ENCODE measurements around the gene TYW5.

The TYW5 gene

GRCh38 chr2:199962203-199962602 is 6.9 kb upstream of the TYW5 start:
- 100% methylated on average over 2 of the region's 2 CpGs for WGBS (ENCODE audit: insufficient coverage)

DNA sequence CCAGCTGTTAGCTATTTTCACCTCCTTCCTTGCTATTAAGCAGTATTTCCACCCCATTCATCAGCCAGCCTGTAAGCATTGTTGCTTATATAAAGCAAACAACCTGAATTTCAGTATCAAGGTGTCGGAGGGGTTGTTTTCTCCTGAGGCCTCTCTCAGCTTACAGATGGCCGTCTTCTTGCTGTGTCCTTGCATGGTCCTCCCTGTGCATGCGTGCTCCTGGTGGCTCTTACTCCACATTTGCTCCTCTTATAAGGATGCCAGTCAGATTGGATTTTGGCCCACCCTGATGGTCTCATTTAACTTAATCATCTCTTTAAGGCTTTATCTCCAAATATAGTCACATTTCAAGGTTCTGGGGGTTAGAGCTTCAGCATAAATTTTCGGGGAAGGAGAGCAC is 2.7 kb upstream of the TYW5 start:
- CTCF ChIA-PET, result interaction anchor here (1.1 to 1.7 kb wide), 2 partner anchors 12 to 17 kb away, joined by 3 to 5 read pairs; no protein-coding TSS in a partner anchor
- Histone ChIP-seq H3K9me3 (ENCODE audit: control extremely low read depth in 1 of 5, control insufficient read depth in 4 of 5, insufficient read depth in 2 of 5, low read depth in 1 of 5, low read length in 4 of 5) (no peaks in the 10 kb centered on the region), H3K4me3 (ENCODE audit: control insufficient read depth in 1 of 7, extremely low read depth in 1 of 7, insufficient read depth in 4 of 7, low read depth in 2 of 7, low read length in 6 of 7) (no peak overlapping the region), H3K4me1 (ENCODE audit: control extremely low read depth in 1 of 4, control insufficient read depth in 4 of 4, insufficient read depth in 4 of 4, low read length in 3 of 4) (peaks cover 4 to 23% (median 15%) of the 10 kb centered on the region in 4 experiments), H3K36me3 (ENCODE audit: control insufficient read depth in 4 of 4, insufficient read depth in 4 of 4, low read length in 3 of 4) (peaks cover 9 to 48% (median 27%) of the 10 kb centered on the region in 4 experiments), H3K27ac (ENCODE audit: insufficient read depth in 1 of 2, low read depth in 1 of 2, low read length in 2 of 2, poor library complexity in 1 of 2, severe bottlenecking in 2 of 2) (no peak overlapping the region), H3K27me3 (replicated peaks in 2 of 5; ENCODE audit: control insufficient read depth in 4 of 5, insufficient read depth in 5 of 5, low read length in 4 of 5) (no peaks in the 10 kb centered on the region)
- 98% methylated on average over 4 of the region's 4 CpGs for WGBS (ENCODE audit: insufficient coverage)
- POLR2A ChIA-PET, result no interaction called here
- DNase-seq, result no peak

More at GRCh38 chr2:199962203-199962602, 6.9 kb upstream of the TYW5 start:
- CTCF ChIA-PET, result no interaction called here
- no peak overlapping the region for H3K27ac ChIP-seq (ENCODE audit: insufficient read depth in 1 of 2, low read depth in 1 of 2, low read length in 2 of 2, poor library complexity in 1 of 2, severe bottlenecking in 2 of 2)
- no peaks in the 10 kb centered on the region for H3K9me3 ChIP-seq (ENCODE audit: control extremely low read depth in 1 of 5, control insufficient read depth in 4 of 5, insufficient read depth in 2 of 5, low read depth in 1 of 5, low read length in 4 of 5)
- no peaks in the 10 kb centered on the region for H3K27me3 ChIP-seq (replicated peaks in 2 of 5; ENCODE audit: control insufficient read depth in 4 of 5, insufficient read depth in 5 of 5, low read length in 4 of 5)
- POLR2A ChIA-PET, result no interaction called here
- no peaks in the 10 kb centered on the region for H3K4me1 ChIP-seq (ENCODE audit: control extremely low read depth in 1 of 4, control insufficient read depth in 4 of 4, insufficient read depth in 4 of 4, low read length in 3 of 4)
- no peak for DNase-seq
- H3K36me3 ChIP-seq (ENCODE audit: control insufficient read depth in 4 of 4, insufficient read depth in 4 of 4, low read length in 3 of 4), result peaks cover 17 to 76% (median 42%) of the 10 kb centered on the region in 4 experiments
- no peak overlapping the region for H3K4me3 ChIP-seq (ENCODE audit: control insufficient read depth in 1 of 7, extremely low read depth in 1 of 7, insufficient read depth in 4 of 7, low read depth in 2 of 7, low read length in 6 of 7)

DNA sequence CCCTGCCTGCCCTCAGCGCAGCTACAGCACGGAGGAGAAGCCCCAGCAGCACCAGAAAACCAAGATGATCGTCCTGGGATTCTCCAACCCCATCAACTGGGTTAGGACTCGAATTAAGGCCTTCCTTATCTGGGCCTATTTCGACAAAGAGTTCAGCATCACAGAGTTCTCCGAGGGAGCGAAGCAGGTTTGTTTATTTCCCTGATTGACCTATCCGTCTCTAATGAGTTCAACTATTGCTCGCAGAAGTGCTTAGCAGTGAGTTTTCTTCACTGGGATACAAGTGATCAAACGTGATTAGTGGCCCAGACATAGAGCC is 730 bp upstream of the TYW5 start:
- ChIA-PET POLR2A (no interaction called here), CTCF (interaction anchor here (0.8 kb wide), 1 partner anchor 18 kb away, joined by 3 read pairs; no protein-coding TSS in a partner anchor)
- WGBS (ENCODE audit: insufficient coverage), result 3% methylated on average over 9 of the region's 10 CpGs
- H3K9me3 ChIP-seq (ENCODE audit: control extremely low read depth in 1 of 5, control insufficient read depth in 4 of 5, insufficient read depth in 2 of 5, low read depth in 1 of 5, low read length in 4 of 5), result no peaks in the 10 kb centered on the region
- no peaks in the 10 kb centered on the region for H3K27me3 ChIP-seq (replicated peaks in 2 of 5; ENCODE audit: control insufficient read depth in 4 of 5, insufficient read depth in 5 of 5, low read length in 4 of 5)
- H3K27ac ChIP-seq (ENCODE audit: insufficient read depth in 1 of 2, low read depth in 1 of 2, low read length in 2 of 2, poor library complexity in 1 of 2, severe bottlenecking in 2 of 2), result peak overlapping the region; percentile 86 to 94
- peaks cover 4 to 23% (median 15%) of the 10 kb centered on the region in 4 experiments for H3K4me1 ChIP-seq (ENCODE audit: control extremely low read depth in 1 of 4, control insufficient read depth in 4 of 4, insufficient read depth in 4 of 4, low read length in 3 of 4)
- H3K4me3 ChIP-seq (ENCODE audit: control insufficient read depth in 1 of 7, extremely low read depth in 1 of 7, insufficient read depth in 4 of 7, low read depth in 2 of 7, low read length in 6 of 7), result peak overlapping the region; percentile 78 to 100 (median 91)
- H3K36me3 ChIP-seq (ENCODE audit: control insufficient read depth in 4 of 4, insufficient read depth in 4 of 4, low read length in 3 of 4), result peaks cover under 1 to 32% (median 15%) of the 10 kb centered on the region in 4 experiments
- no peak for DNase-seq

GRCh38 chr2:199955007-199955338 is 318 bp downstream of the TYW5 start:
- DNase-seq, result peak in 1 of 3 donors; percentile 67
- Histone ChIP-seq H3K27ac (ENCODE audit: insufficient read depth in 1 of 2, low read depth in 1 of 2, low read length in 2 of 2, poor library complexity in 1 of 2, severe bottlenecking in 2 of 2) (peak overlapping the region; percentile 86 to 94), H3K4me1 (ENCODE audit: control extremely low read depth in 1 of 4, control insufficient read depth in 4 of 4, insufficient read depth in 4 of 4, low read length in 3 of 4) (peaks cover 4 to 23% (median 15%) of the 10 kb centered on the region in 4 experiments), H3K36me3 (ENCODE audit: control insufficient read depth in 4 of 4, insufficient read depth in 4 of 4, low read length in 3 of 4) (peaks cover 2 to 31% (median 14%) of the 10 kb centered on the region in 4 experiments), H3K27me3 (replicated peaks in 2 of 5; ENCODE audit: control insufficient read depth in 4 of 5, insufficient read depth in 5 of 5, low read length in 4 of 5) (no peaks in the 10 kb centered on the region), H3K4me3 (ENCODE audit: control insufficient read depth in 1 of 7, extremely low read depth in 1 of 7, insufficient read depth in 4 of 7, low read depth in 2 of 7, low read length in 6 of 7) (peak overlapping the region; percentile 78 to 100 (median 91)), H3K9me3 (ENCODE audit: control extremely low read depth in 1 of 5, control insufficient read depth in 4 of 5, insufficient read depth in 2 of 5, low read depth in 1 of 5, low read length in 4 of 5) (no peaks in the 10 kb centered on the region)
- ChIA-PET POLR2A (interaction anchor here (0.8 kb wide), 1 partner anchor 24 kb away, joined by 3 read pairs; no protein-coding TSS in a partner anchor), CTCF (no interaction called here)
- WGBS (ENCODE audit: insufficient coverage), result 1% methylated on average over 13 of the region's 13 CpGs

DNA sequence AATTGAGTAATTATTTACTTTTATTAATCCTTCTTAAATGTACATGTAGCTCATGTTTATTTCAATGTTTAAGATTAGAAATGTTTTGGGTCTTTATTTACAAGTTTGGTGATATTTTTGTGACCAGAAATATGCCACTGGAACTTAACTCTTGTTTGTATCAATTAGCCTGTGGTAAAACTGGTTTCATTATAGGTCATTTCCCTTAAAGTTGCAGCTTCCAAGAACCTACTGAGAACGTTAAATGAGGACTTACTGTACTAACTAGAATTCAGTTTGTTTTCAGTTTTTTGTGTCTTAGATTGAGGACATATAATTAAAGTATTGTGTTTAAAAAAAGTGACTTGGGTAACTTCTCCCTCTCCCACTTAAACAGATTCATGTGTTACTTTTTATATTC is 4.3 kb downstream of the TYW5 start:
- H3K4me3 ChIP-seq (ENCODE audit: control insufficient read depth in 1 of 7, extremely low read depth in 1 of 7, insufficient read depth in 4 of 7, low read depth in 2 of 7, low read length in 6 of 7), result no peak overlapping the region
- CTCF ChIA-PET, result no interaction called here
- H3K27me3 ChIP-seq (replicated peaks in 2 of 5; ENCODE audit: control insufficient read depth in 4 of 5, insufficient read depth in 5 of 5, low read length in 4 of 5), result no peaks in the 10 kb centered on the region
- H3K36me3 ChIP-seq (ENCODE audit: control insufficient read depth in 4 of 4, insufficient read depth in 4 of 4, low read length in 3 of 4), result peaks cover 5 to 34% (median 22%) of the 10 kb centered on the region in 4 experiments
- WGBS (ENCODE audit: insufficient coverage), result no CpG with 5 or more reads among the region's 1 CpG
- peaks cover 0 to 13% (median 8%) of the 10 kb centered on the region in 4 experiments for H3K4me1 ChIP-seq (ENCODE audit: control extremely low read depth in 1 of 4, control insufficient read depth in 4 of 4, insufficient read depth in 4 of 4, low read length in 3 of 4)
- POLR2A ChIA-PET, result no interaction called here
- H3K9me3 ChIP-seq (ENCODE audit: control extremely low read depth in 1 of 5, control insufficient read depth in 4 of 5, insufficient read depth in 2 of 5, low read depth in 1 of 5, low read length in 4 of 5), result no peaks in the 10 kb centered on the region
- H3K27ac ChIP-seq (ENCODE audit: insufficient read depth in 1 of 2, low read depth in 1 of 2, low read length in 2 of 2, poor library complexity in 1 of 2, severe bottlenecking in 2 of 2), result no peak overlapping the region
- DNase-seq, result no peak

DNA sequence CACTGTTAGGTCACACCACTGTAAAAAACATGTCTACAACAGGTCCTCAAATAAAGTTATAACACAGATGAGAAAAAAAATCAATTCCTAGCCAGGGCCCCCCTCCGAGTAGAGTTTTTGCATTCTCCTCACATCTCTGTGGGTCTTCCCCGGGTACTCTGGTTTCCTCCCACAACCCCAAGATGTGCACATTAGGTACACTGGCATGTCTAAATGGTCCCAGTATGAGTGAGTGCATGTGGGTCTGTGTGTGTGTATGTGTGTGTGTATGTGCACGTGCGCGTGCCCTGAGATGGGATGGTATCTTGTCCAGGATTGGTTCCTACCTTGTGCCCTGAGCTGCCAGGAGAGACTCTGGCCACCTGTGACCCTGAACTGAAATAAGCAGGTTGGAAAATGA is 4.9 kb downstream of the TYW5 start:
- 96% methylated on average over 5 of the region's 5 CpGs for WGBS (ENCODE audit: insufficient coverage)
- POLR2A ChIA-PET, result interaction anchor here (0.5 kb wide), 1 partner anchor 224 kb away, joined by 3 read pairs; no protein-coding TSS in a partner anchor
- CTCF ChIA-PET, result no interaction called here
- Histone ChIP-seq H3K27me3 (replicated peaks in 2 of 5; ENCODE audit: control insufficient read depth in 4 of 5, insufficient read depth in 5 of 5, low read length in 4 of 5) (no peaks in the 10 kb centered on the region), H3K27ac (ENCODE audit: insufficient read depth in 1 of 2, low read depth in 1 of 2, low read length in 2 of 2, poor library complexity in 1 of 2, severe bottlenecking in 2 of 2) (no peak overlapping the region), H3K4me3 (ENCODE audit: control insufficient read depth in 1 of 7, extremely low read depth in 1 of 7, insufficient read depth in 4 of 7, low read depth in 2 of 7, low read length in 6 of 7) (no peak overlapping the region), H3K36me3 (ENCODE audit: control insufficient read depth in 4 of 4, insufficient read depth in 4 of 4, low read length in 3 of 4) (peaks cover 5 to 40% (median 27%) of the 10 kb centered on the region in 4 experiments), H3K4me1 (ENCODE audit: control extremely low read depth in 1 of 4, control insufficient read depth in 4 of 4, insufficient read depth in 4 of 4, low read length in 3 of 4) (peaks cover 0 to 11% (median 8%) of the 10 kb centered on the region in 4 experiments), H3K9me3 (ENCODE audit: control extremely low read depth in 1 of 5, control insufficient read depth in 4 of 5, insufficient read depth in 2 of 5, low read depth in 1 of 5, low read length in 4 of 5) (no peaks in the 10 kb centered on the region)
- DNase-seq, result no peak

DNA sequence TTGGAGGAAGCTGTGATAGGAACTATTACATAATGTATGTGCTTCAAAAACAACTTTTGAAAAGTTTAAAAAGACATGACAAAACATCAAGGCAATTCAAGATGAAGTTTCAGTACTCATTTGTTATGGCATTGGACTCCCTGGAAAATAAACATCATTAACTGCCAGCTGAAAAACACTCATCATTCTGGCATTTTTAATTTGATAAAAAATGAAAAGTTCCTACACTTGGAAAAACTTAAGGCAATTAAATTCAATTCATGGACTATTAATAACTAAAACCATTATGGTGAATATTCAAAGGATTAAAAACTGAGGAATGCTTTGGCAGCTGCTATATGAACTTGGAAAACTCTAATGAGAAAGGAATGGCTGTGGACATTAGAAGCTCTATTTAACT is 8.5 kb downstream of the TYW5 start:
- ChIA-PET CTCF (interaction anchor here (1.1 kb wide), 1 partner anchor 11 kb away, joined by 3 read pairs; no protein-coding TSS in a partner anchor), POLR2A (no interaction called here)

More for the DNA sequence above, 8.5 kb downstream of the TYW5 start:
- no peak for DNase-seq
- Histone ChIP-seq H3K36me3 (ENCODE audit: control insufficient read depth in 4 of 4, insufficient read depth in 4 of 4, low read length in 3 of 4) (peaks cover 8 to 52% (median 36%) of the 10 kb centered on the region in 4 experiments), H3K27me3 (replicated peaks in 2 of 5; ENCODE audit: control insufficient read depth in 4 of 5, insufficient read depth in 5 of 5, low read length in 4 of 5) (no peaks in the 10 kb centered on the region), H3K4me1 (ENCODE audit: control extremely low read depth in 1 of 4, control insufficient read depth in 4 of 4, insufficient read depth in 4 of 4, low read length in 3 of 4) (no peaks in the 10 kb centered on the region), H3K9me3 (ENCODE audit: control extremely low read depth in 1 of 5, control insufficient read depth in 4 of 5, insufficient read depth in 2 of 5, low read depth in 1 of 5, low read length in 4 of 5) (no peaks in the 10 kb centered on the region), H3K4me3 (ENCODE audit: control insufficient read depth in 1 of 7, extremely low read depth in 1 of 7, insufficient read depth in 4 of 7, low read depth in 2 of 7, low read length in 6 of 7) (no peak overlapping the region), H3K27ac (ENCODE audit: insufficient read depth in 1 of 2, low read depth in 1 of 2, low read length in 2 of 2, poor library complexity in 1 of 2, severe bottlenecking in 2 of 2) (no peak overlapping the region)
